Measurements from ENCODE around the gene DYNC2H1. TPM values are rescaled to one million over a fixed set of nuclear protein-coding genes. Genes with fewer than 3 reads are reported as not detected.

DYNC2H1 gene
- total and polyA plus RNA-seq, 4 donors, result 0.77 to 3.3 (median 2.1) TPM

GRCh38 chr11:103367650-103368049 is 258.4 kb downstream of the DYNC2H1 start:
- no peak for TF ChIP-seq RAD21 (IDR thresholded peaks at IDR 0.05)
- no peak for TF ChIP-seq TAF1 (conservative IDR thresholded peaks at IDR 0.05)
- TF ChIP-seq EGR1 (IDR thresholded peaks at IDR 0.05; ENCODE audit: low read depth in 2 of 2), result no peak
- no peak for TF ChIP-seq JUND (IDR thresholded peaks at IDR 0.05)
- TF ChIP-seq HNF4G (IDR thresholded peaks at IDR 0.05), result no peak
- TF ChIP-seq NR2F2 (IDR thresholded peaks at IDR 0.05), result no peak
- TF ChIP-seq ATF3 (IDR thresholded peaks at IDR 0.05), result no peak
- TF ChIP-seq RXRA (IDR thresholded peaks at IDR 0.05), result no peak
- no peak for TF ChIP-seq FOXA1 (IDR thresholded peaks at IDR 0.05)
- no peak for TF ChIP-seq GABPA (IDR thresholded peaks at IDR 0.05 in 1 of 2, conservative IDR thresholded peaks at IDR 0.05 in 1 of 2)
- no peak for TF ChIP-seq YY1 (IDR thresholded peaks at IDR 0.05)
- TF ChIP-seq FOXA2 (IDR thresholded peaks at IDR 0.05), result no peak
- TF ChIP-seq ZBTB33 (IDR thresholded peaks at IDR 0.05), result no peak
- TF ChIP-seq HNF4A (conservative IDR thresholded peaks at IDR 0.05), result no peak
- WGBS, result 83% methylated on average over 3 of the region's 3 CpGs
- peaks cover 0 to 3% (median 0%) of the 10 kb centered on the region in 4 donors for H3K4me1 ChIP-seq (ENCODE audit: control insufficient read depth in 4 of 4, insufficient read depth in 4 of 4, low read length in 3 of 4)
- DNase-seq (ENCODE audit: low spot score), result no peak
- H3K4me3 ChIP-seq (ENCODE audit: low read depth in 1 of 3, low read length in 3 of 3), result no peak overlapping the region
- H3K36me3 ChIP-seq (ENCODE audit: control insufficient read depth in 4 of 4, insufficient read depth in 3 of 4, low read depth in 1 of 4, low read length in 3 of 4), result no peaks in the 10 kb centered on the region
- no peaks in the 10 kb centered on the region for H3K9me3 ChIP-seq (ENCODE audit: control insufficient read depth in 4 of 4, low read length in 3 of 4)
- no peak overlapping the region for H3K27ac ChIP-seq (ENCODE audit: low read depth in 1 of 2, low read length in 2 of 2)
- H3K27me3 ChIP-seq (ENCODE audit: control insufficient read depth in 4 of 4, insufficient read depth in 4 of 4, low read length in 3 of 4), result no peaks in the 10 kb centered on the region
- no peak overlapping the region for H3K9ac ChIP-seq (ENCODE audit: low read depth in 1 of 2, low read length in 2 of 2)

- TF ChIP-seq HNF4G (IDR thresholded peaks at IDR 0.05) (no peak), RXRA (IDR thresholded peaks at IDR 0.05) (no peak), FOXA1 (IDR thresholded peaks at IDR 0.05) (no peak), YY1 (IDR thresholded peaks at IDR 0.05) (no peak), ATF3 (IDR thresholded peaks at IDR 0.05) (no peak), GABPA (IDR thresholded peaks at IDR 0.05 in 1 of 2, conservative IDR thresholded peaks at IDR 0.05 in 1 of 2) (no peak), MAX (IDR thresholded peaks at IDR 0.05) (no peak), FOXA2 (IDR thresholded peaks at IDR 0.05) (no peak), HNF4A (conservative IDR thresholded peaks at IDR 0.05) (no peak), REST (IDR thresholded peaks at IDR 0.05) (no peak), EGR1 (IDR thresholded peaks at IDR 0.05; ENCODE audit: low read depth in 2 of 2) (no peak), JUND (IDR thresholded peaks at IDR 0.05) (no peak), SP1 (IDR thresholded peaks at IDR 0.05) (no peak)
- TF ChIP-seq, protein P1, sequence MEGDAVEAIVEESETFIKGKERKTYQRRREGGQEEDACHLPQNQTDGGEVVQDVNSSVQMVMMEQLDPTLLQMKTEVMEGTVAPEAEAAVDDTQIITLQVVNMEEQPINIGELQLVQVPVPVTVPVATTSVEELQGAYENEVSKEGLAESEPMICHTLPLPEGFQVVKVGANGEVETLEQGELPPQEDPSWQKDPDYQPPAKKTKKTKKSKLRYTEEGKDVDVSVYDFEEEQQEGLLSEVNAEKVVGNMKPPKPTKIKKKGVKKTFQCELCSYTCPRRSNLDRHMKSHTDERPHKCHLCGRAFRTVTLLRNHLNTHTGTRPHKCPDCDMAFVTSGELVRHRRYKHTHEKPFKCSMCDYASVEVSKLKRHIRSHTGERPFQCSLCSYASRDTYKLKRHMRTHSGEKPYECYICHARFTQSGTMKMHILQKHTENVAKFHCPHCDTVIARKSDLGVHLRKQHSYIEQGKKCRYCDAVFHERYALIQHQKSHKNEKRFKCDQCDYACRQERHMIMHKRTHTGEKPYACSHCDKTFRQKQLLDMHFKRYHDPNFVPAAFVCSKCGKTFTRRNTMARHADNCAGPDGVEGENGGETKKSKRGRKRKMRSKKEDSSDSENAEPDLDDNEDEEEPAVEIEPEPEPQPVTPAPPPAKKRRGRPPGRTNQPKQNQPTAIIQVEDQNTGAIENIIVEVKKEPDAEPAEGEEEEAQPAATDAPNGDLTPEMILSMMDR (IDR thresholded peaks at IDR 0.05; ENCODE audit: low read depth, low read length, missing input control), result no peak
- DNase-seq (ENCODE audit: low spot score), result no peak
- no peak overlapping the region for H3K4me3 ChIP-seq (ENCODE audit: low read depth in 1 of 3, low read length in 3 of 3)
- 67% methylated on average over 1 of the region's 1 CpG for WGBS
- no peaks in the 10 kb centered on the region for H3K27me3 ChIP-seq (ENCODE audit: control insufficient read depth in 4 of 4, insufficient read depth in 4 of 4, low read length in 3 of 4)
- H3K27ac ChIP-seq (ENCODE audit: low read depth in 1 of 2, low read length in 2 of 2), result no peak overlapping the region
- H3K36me3 ChIP-seq (ENCODE audit: control insufficient read depth in 4 of 4, insufficient read depth in 3 of 4, low read depth in 1 of 4, low read length in 3 of 4), result no peaks in the 10 kb centered on the region
- H3K4me1 ChIP-seq (ENCODE audit: control insufficient read depth in 4 of 4, insufficient read depth in 4 of 4, low read length in 3 of 4), result peaks cover 0 to 3% (median 0%) of the 10 kb centered on the region in 4 donors
- H3K9me3 ChIP-seq (ENCODE audit: control insufficient read depth in 4 of 4, low read length in 3 of 4), result no peaks in the 10 kb centered on the region
- H3K9ac ChIP-seq (ENCODE audit: low read depth in 1 of 2, low read length in 2 of 2), result no peak overlapping the region
Observed at GRCh38 chr11:103368145-103368544, 258.9 kb downstream of the DYNC2H1 start.

Data from liver (tissue), 9 donors.